SU-DHL-6 (cell line): ENCODE data around the gene CUEDC1.

ENCODE experiments used
- CTCF ChIP-seq: fragments of 200-600 bp; sonication (generic); IDR thresholded peaks from one replicate; pipeline ENCODE4 v1.5.1; 2017; ENCODE audit warnings: antibody characterized with exemption, mild to moderate bottlenecking, low read length, moderate library complexity; ENCODE audit not compliant: insufficient read depth, poor library complexity, severe bottlenecking
- EZH2phosphoT487 ChIP-seq: fragments of 200-600 bp; sonication (generic), shearing (Covaris generic); conservative IDR thresholded peaks from 2 replicates; pipeline ENCODE4 v1.6.1; 2018; ENCODE audit warnings: mild to moderate bottlenecking, antibody characterized with exemption, low read length, moderate library complexity, mixed read lengths

- TF ChIP-seq EZH2phosphoT487 (no peak), CTCF (no peak)
Measured at GRCh38 chr17:57903961-57904360, 51.3 kb downstream of the CUEDC1 start.
